GM12873 (cell line): ENCODE data around the gene SLC6A6.

ENCODE experiments used
- TF ChIP-seq, protein P1 (sequence below): IDR thresholded peaks from 2 replicates; pipeline ENCODE4 v1.5.1; 2012; ENCODE audit warnings: low read depth, mild to moderate bottlenecking, moderate library complexity, low read length, control low read depth; ENCODE audit not compliant: insufficient read depth; ENCODE audit errors: missing control alignments

The SLC6A6 gene

DNA sequence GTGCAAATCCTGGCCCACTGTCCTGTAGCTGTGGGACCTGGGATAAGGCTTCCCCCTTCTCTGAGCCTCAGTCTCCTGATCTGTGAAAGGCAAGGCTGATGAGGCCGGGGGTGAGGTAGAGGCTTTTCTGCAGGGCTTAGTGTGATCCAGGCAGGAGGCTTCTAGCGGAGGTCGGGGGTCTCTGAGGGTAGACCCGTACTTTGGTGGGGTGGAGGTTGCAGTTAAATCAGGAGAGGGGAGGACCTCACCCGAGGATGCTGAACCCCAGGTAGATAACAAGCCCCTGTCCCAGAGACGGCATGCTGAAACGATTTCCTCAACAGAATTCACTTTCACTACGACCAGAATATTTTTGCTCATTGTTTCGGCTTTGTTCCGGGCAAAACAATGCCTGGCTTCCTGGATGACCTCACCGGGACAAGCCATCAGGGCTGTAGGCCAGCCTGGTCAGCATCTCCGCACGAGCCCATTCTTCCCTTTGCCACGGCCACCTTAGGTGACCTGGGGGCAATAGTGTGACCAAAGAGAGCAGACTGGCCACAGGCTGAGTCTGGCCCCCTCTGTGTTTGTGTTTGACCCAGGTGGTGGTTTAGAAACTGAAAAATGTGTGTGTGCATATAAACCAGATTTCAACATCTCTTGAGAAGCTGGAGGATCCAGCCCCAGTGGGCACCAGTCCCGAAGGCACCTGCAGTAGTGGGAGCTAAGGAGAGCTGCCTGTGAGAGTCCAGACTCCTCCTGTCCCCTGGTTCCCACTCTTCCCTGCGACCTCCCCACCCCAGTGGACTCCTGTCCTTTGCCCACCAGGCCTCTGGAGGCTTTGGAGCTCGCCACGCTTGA, 33.0 kb downstream of the SLC6A6 start:
- TF ChIP-seq, protein P1, sequence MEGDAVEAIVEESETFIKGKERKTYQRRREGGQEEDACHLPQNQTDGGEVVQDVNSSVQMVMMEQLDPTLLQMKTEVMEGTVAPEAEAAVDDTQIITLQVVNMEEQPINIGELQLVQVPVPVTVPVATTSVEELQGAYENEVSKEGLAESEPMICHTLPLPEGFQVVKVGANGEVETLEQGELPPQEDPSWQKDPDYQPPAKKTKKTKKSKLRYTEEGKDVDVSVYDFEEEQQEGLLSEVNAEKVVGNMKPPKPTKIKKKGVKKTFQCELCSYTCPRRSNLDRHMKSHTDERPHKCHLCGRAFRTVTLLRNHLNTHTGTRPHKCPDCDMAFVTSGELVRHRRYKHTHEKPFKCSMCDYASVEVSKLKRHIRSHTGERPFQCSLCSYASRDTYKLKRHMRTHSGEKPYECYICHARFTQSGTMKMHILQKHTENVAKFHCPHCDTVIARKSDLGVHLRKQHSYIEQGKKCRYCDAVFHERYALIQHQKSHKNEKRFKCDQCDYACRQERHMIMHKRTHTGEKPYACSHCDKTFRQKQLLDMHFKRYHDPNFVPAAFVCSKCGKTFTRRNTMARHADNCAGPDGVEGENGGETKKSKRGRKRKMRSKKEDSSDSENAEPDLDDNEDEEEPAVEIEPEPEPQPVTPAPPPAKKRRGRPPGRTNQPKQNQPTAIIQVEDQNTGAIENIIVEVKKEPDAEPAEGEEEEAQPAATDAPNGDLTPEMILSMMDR, result no peak

DNA sequence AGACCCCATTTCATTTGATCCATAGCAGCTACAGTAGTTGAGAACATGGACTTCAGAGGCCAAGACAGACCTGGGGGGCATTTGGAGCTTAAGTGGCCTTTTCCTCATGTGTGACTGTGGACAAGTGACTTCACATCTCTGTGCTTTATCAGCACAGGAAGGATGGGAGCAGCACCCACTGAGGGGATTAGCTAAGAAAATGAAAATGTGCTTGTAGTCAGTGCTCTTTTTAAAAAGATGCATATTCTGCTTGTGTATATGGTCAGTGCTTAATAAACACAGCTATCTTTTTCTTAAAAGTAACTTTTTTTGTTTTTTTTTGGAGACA, 34.5 kb downstream of the SLC6A6 start:
- TF ChIP-seq, protein P1, result no peak

DNA sequence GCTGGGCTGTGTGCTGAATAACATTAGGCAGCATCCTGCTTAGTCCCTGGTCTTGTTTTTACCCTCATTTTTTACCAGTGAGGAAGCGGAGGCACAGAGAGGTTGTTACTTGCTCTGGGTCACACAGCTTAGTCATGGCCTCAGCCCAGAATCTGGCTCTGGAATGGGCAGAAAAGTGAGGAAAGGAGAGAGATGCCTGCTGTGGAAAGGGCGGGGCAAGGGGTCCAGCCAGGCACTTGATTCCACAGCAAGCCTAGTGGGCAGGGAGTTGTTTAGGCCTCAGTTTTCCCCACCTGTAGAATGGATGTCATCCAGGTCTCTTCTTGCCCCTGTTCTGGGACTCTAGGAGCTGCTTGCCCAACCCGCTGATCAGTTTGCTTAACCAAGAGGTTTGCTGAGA, 35.9 kb downstream of the SLC6A6 start:
- TF ChIP-seq, protein P1, result no peak

DNA sequence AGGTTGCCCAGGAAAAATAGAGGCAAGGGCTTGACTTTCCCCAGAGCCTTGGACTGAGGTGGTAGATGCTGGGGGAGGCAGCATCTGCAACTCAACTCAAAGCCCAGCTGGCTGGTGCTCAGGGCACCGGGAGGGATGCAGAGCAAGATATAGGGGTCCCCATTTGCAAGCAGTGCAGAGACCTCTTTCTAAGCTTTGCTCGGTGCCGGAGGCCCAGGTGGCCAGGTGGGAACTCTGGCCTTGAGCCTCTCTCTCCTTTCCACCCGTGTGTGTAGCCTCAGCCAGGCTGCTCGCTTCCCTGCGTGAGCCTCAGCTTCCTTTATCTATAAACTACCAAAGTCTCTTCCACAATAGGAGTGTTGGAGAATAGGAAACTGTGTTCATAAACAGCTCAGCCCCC, 36.5 kb downstream of the SLC6A6 start:
- TF ChIP-seq, protein P1, result no peak

DNA sequence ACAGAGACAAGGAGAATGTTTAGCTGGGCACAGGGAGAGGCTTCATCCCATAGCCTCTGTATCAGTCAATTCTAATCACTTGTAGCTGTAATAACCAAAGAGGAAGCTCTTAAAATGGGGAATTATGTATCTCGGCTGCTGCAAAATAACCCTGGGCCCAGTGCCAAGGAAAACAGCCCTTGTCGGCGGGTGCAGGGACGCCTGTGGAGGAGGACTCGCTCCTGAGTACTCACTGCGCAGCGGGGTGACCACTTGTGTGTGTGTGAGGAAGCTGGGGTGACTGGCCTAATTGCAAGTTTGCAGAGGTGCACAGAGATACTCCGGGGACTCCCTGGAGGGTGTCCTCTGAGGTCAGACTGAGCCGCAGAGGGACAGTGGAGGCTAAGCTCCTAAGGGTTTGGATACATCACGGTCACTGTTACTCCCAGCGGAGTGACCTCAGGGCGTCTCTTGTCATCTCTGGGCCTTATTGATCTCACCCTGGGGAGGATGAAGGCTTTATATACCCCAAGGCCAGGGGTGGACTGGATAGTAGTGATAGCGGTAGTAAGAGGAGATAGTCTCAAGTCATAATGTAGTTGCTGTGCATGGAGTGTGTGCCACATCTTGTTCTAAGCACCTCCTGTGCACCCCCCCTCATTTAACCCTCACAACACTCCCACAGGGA, 37.2 kb downstream of the SLC6A6 start:
- TF ChIP-seq, protein P1, result no peak

DNA sequence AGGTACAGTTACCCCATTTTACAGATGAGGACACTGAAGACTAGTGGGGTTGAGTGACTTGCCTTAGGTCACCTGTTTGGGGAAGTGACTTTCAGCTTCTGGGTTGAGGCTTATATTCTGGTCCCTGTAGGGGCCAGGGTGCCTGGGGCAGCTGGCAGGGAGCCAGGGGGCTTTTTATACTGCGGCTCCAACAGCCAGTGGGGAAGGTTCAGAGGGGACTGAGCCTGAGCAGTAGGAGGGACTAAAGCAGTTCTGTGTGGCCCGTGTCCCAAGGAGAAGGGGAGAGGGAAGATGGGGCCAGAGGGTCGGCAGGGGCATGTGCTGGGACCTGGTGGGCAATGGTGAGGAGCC, 37.7 kb downstream of the SLC6A6 start:
- TF ChIP-seq, protein P1, result no peak

DNA sequence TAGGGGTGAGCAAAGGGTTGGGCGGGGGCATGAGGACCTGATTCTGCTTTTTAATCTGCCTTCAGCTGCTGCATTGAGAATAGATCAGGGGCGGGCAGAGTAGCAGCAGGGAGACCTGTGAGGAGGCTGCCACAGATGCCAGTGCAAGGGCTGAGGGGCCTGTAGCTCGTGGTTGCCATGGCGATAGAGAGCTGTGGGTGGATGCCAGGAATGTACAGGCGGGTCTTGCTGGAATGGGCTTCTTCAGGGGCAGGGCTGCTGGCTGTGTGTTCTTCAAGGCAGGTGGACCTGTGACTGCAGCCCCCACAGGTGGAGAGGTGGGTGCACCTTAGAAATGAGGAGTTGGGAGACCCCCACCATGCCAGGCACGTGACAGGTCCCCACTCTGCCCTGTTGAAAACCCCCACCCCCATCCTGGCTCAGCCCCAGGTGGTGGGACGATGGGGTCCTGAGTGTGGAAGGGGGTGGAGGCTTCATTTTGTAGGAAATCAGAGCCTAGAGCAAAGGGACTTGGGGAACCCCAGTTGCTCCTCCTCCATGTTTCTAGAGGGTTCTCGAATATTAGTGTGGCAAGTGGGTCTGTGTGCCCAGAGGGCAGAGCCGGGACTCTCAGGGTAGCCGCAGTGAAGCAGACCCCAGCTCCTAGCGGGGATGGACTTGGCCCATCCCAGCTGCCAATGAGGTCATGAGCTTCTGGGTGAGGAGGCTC, 38.3 kb downstream of the SLC6A6 start:
- TF ChIP-seq, protein P1, result no peak
